GM19240 (cell line): ENCODE results near the gene MCOLN1.

Experiments used
- DNase-seq: peaks from one replicate; pipeline ENCODE4 v3.0.0; 2011; ENCODE audit warnings: low spot score; ENCODE audit not compliant: insufficient read length

Gene MCOLN1

DNA sequence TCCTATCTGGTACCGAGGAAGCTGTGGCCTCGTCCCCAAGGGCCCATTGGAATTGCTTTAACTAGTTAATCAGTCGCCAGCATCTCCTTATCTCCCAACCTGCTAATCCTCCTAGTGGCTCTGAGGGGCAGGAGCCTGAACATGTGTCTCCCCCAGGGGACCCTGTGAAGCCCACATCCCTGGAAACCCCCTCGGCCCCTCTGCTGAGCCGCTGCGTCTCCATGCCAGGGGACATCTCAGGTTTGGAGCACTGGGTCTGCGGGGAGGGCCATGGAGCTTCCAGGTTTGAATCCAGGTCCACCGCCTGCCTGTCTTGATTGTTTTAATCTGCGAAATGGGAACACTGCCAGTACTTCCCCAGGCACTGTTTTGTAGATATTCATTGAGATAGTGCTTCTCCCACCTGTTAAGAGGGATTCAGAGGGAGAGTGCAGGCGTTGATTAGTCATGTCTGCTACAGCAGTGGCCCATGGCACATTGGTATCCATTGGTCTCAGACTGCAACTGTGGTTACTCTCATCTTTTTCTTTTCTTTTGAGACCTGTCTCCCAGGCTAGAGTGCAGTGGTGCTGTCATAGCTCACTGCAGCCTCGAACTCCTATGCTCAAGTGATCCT lies 19.5 kb downstream of the MCOLN1 start:
- no peak for DNase-seq

DNA sequence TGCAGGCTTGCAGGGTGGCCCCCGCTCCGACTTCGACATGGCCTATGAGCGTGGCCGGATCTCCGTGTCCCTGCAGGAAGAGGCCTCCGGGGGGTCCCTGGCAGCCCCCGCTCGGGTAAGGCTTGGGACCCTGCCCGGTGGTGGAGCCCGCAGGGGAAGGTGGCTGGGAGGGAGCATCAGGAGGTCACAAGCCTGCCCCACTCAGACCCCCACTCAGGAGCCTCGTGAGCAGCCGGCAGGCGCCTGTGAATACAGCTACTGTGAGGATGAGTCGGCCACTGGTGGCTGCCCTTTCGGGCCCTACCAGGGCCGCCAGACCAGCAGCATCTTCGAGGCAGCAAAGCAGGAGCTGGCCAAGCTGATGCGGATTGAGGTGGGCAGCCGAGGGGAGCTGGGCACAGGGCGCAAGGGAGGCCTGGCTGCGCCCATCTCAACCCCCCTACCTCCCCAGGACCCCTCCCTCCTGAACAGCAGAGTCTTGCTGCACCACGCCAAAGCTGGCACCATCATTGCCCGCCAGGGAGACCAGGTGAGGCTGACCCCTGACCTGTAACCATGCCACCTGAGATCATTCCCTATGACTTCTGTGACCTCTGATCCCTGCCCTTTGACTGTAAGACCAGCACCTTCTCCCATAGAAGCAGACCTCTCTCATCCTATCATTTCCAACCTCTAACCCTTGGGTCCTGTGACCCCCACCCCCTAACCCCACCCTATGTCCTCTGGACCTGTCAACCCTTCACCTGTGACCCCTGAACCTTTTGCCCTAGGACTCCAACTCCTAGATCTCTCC lies 20.3 kb downstream of the MCOLN1 start:
- DNase-seq, result no peak

DNA sequence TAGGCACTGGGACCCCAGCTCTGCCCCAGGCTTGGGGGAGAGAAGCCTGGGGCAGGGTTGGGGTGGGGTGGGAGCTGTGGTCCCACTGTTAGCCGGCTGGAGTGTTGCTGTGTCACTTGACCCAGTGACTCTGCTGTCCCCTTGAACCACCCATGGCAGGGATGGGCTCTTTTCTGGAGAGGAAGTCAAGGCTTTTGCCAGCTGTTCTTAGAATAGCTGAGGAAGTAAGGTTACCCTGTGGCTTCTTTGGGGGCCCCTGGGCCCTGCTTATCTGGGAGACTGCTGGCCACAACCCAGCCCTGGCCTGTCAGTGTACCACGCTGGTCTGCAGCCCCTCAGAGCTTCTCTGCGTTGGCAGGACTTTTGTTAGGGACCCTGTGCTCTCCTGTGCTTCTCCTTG lies 22.2 kb downstream of the MCOLN1 start:
- DNase-seq, result no peak

DNA sequence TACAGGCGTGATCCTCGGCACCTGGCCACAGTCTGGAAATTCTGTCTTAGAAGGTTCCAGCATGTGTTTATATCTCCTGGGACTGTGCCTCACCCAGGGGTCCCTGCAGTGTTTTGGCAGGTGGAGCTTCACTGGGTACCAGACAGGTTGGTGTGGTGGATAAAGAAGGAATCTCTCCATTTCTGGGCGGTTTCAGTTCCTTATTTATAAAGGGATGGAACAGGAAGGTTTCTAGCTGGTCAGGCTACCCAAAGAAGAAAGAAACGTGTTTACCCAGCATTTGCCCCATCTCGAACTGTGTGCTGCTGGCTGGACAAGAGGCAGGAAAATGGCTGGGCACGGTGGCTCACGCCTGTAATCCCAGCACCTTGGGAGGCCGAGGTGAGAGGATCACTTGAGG lies 22.9 kb downstream of the MCOLN1 start:
- DNase-seq, result no peak

DNA sequence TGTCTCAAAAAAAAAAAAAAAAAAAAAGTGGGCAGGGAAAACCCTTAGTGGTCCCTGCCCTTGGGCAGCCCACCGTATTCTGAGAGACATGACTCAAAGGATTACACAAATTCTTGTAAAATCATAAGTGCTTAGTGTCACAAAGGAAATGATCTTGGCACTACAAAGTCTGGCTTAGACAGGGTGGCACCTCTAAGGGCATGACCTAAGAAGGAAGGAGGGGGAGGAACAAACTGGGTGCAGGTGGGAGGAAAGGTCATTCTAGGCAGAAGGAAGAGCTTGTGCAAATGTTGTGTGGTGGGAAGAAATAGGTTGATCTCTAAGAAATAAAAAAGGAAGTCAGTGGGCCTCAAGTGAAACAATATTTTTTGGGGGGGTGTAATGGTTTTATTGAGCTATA lies 23.5 kb downstream of the MCOLN1 start:
- no peak for DNase-seq

DNA sequence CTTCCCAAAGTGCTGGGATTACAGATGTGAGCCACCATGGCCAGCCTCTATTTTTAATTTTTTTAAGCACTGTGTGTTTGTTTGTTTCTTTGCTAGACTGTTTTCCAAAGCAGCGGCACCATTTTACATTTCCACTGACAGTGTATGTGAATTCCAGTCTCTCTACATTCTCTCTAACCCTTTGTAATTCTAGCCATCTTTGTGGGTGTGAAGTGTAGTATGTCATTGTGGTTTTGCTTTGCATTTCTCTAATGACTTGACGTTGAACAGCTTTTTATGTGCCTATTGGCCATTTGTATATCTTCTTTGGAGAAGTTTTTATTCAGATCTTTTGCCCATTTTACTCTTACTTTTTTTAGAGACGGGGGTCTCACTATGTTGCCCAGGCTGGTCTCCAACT lies 24.7 kb downstream of the MCOLN1 start:
- DNase-seq, result no peak

DNA sequence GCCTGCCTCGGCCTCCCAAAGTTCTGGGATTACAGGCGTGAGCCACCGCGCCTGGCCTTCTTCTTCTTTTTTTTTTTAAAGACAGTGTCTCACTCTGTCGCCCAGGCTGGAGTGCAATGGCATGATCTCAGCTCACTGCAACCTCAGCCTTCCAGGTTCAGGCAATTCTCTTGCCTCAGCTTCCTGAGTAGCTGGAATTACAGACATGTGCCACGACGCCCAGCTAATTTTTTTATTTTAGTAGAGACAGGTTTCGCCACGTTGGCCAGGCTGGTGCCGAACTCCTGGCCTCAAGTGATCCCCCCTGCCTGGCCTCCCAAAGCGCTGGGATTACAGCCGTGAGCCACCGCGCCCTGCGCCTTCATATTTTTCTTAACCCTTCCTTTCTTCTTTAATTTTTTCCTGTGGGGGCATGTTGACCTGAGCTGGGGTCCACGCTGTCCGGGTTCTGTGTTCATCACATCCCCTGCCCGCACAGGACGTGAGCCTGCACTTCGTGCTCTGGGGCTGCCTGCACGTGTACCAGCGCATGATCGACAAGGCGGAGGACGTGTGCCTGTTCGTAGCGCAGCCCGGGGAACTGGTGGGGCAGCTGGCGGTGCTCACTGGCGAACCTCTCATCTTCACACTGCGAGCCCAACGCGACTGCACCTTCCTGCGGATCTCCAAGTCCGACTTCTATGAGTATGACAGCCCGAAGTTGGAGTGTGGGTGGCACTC lies 27.2 kb downstream of the MCOLN1 start:
- DNase-seq, result no peak

DNA sequence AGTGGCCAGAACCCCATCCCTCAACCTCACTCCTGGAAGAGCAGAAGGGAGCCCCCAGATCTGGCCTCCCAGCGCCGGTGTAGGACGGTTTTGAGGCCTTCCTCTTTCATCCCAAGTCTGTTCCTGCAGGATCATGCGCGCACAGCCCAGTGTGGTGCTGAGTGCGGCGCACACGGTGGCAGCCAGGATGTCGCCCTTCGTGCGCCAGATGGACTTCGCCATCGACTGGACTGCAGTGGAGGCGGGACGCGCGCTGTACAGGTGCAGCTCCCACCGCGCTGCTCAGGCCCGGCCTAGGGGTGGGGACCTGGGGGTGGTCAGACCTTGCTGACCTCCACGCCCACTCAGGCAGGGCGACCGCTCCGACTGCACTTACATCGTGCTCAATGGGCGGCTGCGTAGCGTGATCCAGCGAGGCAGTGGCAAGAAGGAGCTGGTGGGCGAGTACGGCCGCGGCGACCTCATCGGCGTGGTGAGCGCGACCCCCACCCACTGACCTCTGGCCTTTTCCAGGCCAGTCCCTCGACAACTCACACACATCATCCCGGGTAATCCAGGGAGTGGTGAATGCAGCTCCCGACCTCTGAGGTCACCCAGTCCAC lies 27.8 kb downstream of the MCOLN1 start:
- DNase-seq, result no peak

DNA sequence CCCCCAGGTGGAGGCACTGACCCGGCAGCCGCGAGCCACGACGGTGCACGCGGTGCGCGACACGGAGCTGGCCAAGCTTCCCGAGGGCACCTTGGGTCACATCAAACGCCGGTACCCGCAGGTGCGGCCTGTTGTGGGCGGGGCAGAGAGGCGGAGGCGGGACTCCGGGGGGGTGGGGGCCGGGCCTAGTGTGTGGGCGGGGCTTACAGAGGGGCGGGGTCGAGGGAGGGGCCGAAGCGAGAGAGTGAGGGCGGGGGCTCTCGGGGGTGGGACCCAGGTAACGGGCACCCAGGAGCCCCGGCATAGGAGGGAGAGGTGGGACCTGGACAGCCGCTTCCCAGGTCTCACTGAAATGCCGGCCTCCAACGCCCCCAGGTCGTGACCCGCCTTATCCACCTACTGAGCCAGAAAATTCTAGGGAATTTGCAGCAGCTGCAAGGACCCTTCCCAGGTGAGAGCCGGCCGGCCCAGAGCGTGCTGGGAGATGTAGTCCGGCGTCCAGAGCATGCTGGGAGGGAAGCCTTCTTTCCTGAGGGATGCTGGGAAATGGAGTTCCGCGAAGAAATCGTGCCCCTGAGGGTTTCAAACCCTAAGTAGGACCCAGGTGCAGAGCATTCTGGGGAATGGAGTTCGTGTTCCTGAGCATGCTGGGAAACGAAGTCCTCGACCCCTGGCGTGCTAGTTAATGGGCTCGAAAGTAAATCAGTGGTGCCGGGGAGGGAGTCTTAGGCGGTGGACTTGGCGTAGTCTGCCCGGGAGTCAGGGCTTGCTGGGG lies 28.8 kb downstream of the MCOLN1 start:
- peak; percentile 80 for DNase-seq

DNA sequence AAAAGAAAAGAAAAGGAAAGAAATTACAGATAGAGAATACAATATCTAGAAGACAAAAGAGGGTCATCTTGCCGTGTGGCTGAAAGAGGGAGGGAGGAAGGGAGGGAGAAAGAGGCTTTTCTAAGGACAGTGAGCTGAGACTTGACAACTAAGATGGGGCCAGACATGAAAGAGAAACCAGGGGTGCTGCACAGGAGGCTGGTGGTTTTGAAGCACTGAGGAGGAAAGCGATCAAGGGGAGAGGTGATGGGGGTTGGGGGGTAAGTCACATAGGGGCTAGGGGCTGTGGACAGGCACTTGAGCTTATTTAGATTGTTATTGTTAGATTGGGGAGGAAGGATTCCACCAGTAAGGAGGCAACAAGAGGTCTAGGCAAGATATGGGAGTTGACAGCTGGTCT lies 30.4 kb downstream of the MCOLN1 start:
- DNase-seq, result peak; percentile 56

DNA sequence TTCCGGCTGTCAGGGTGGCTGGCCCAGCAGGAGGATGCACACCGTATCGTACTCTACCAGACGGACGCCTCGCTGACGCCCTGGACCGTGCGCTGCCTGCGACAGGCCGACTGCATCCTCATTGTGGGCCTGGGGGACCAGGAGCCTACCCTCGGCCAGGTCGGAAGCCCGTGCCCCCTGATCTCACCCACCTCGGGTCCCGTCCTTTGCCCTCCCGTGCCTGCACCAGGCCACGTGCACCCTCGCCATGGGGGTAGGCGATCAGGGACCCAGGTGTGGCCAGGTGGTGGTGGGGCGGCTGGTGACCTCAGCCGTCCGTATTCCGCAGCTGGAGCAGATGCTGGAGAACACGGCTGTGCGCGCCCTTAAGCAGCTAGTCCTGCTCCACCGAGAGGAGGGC lies 32.1 kb downstream of the MCOLN1 start:
- no peak for DNase-seq

DNA sequence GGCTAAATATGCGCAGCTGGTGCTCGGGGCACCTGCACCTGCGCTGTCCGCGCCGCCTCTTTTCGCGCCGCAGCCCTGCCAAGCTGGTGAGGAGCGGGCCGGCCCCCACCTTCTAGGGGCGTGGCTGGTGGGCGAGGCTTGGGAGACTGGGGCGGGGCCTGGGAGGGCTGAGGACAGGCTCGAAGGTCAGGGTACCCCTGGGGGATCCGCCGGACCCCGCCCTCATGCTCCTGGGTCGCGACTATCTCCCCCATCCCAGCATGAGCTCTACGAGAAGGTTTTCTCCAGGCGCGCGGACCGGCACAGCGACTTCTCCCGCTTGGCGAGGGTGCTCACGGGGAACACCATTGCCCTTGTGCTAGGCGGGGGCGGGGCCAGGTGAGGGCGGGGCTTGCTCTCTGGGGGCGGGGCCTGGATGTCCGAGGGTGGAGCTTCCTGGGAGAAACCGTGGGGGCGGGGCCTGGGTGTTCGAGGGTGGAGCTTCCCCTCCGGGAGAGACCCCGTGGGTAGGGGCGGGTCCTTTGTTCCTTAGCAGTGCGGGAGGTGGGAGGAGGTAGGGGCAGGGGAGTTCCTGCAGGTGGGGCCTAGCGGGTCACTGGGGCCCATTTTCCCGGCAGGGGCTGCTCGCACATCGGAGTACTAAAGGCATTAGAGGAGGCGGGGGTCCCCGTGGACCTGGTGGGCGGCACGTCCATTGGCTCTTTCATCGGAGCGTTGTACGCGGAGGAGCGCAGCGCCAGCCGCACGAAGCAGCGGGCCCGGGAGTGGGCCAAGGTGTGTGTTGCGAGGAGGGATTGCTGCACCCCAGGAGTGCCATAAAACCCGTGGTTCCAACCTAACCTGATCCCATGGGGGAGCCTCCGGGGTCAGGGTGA lies 32.8 kb downstream of the MCOLN1 start:
- no peak for DNase-seq

DNA sequence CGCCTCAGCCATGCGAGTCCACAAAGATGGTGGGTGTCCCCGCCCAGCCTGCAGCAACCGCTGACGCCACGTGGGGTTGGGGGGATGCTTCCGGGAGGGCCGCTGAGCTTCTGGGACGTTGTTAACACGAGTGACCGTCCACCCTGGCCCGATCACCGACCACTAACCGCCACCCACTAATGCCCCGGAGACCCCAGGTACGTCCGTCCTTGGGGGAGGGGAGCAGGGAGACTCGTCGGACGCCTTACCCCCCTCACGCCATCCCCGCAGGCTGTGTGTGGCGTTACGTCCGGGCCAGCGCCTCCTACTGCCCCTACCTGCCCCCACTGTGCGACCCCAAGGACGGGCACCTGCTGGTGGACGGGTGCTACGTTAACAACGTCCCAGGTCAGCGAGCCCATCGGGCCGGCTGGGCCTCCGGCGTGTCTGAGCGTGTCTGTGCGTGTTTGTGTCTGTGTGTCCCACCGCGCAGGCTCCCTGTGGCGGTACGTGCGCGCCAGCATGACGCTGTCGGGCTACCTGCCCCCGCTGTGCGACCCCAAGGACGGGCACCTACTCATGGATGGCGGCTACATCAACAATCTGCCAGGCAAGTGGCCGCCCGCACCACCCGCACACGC lies 34.4 kb downstream of the MCOLN1 start:
- no peak for DNase-seq

DNA sequence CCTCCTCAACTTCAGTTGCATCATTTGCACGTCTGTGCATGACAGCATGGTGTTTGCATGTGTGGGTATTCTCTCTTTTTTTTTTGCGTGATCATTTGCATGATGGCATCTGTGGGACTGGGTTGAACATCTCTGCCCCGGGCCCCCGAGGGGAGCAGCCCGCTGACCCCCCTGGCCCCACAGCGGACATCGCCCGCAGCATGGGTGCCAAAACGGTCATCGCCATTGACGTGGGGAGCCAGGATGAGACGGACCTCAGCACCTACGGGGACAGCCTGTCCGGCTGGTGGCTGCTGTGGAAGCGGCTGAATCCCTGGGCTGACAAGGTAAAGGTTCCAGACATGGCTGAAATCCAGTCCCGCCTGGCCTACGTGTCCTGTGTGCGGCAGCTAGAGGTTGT lies 36.2 kb downstream of the MCOLN1 start:
- no peak for DNase-seq

DNA sequence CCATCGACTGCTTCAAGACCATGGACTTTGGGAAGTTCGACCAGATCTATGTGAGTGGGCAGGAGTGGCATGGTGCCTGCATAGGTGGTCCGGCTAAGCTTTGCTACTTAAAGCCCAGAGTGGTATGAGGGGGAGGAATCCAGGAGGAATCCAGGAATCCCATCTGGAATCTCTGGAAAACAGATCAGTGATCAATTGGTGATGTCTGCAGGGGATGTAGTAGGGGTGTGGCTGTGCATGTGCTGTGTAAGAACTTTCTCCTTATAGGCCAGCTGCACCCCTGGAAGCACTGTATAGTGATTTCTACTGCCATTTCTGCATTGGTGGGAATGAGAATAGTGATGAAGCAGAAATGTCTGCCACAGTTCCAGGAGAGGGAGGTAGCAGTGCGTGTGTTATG lies 36.7 kb downstream of the MCOLN1 start:
- DNase-seq, result no peak

DNA sequence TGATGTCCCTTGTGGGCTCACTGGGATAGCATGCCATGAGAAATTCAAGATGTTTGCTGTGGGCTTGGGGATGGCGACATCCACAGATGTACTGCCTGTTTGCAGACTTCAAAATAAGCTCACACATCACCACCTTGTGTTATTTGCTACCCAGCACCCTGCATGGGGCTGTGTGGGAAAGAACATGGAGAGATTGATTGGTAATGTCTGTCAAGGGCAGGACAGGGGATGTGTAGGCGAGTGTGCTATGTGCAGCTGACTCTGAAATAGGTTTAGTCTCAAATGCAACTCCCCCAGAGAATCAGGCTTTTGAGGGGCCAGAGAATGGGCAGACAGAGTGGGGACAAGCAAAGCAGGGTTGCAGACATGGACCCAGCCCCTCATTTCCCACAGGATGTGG lies 37.8 kb downstream of the MCOLN1 start:
- DNase-seq, result no peak

DNA sequence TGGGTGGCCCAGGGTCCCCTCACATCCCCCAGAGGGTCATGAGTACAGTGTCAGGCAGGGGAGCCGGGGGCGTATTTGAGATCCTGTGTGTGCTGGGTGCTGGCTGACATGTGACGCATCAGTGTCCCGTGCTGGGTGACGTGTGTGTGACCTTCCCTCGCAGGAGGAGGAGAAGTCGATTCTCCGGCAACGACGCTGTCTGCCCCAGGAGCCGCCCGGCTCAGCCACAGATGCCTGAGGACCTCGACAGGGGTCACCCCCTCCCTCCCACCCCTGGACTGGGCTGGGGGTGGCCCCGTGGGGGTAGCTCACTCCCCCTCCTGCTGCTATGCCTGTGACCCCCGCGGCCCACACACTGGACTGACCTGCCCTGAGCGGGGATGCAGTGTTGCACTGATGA lies 38.9 kb downstream of the MCOLN1 start:
- DNase-seq, result no peak

DNA sequence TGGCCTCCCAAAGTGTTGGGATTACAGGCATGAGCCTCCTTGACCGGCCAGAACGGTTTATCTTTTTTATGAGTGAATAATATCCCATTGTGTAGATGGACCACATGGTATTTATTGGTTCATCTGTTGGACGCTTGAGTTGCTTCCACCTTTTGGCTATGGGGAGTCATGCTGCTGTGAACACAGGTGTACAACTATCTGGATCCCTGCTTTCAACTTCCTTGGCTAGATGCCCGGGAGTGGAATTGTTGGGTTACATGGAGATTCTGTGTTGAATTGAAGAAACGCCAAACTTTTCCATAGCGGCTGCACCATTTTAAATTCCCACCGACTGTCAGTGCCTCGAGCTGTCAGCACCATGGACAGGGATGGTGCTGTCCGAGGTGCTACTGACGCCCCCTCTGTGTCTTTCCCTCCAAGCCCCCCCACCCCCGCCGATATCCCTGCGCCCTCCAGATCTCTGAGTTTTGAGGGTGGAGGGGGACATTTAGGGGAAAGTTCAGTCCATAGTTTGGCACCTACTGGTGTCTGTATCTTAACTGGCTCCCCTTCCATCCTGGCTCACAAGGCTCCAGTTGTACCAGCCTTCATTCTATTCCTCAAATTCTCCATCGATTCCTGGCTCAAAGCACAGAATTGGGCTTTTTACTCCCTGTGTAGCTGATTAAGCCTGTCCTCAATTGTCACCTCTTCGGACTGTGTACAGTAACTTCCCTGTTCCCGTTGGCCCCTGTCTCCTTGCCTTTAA lies 40.4 kb downstream of the MCOLN1 start:
- DNase-seq, result no peak

DNA sequence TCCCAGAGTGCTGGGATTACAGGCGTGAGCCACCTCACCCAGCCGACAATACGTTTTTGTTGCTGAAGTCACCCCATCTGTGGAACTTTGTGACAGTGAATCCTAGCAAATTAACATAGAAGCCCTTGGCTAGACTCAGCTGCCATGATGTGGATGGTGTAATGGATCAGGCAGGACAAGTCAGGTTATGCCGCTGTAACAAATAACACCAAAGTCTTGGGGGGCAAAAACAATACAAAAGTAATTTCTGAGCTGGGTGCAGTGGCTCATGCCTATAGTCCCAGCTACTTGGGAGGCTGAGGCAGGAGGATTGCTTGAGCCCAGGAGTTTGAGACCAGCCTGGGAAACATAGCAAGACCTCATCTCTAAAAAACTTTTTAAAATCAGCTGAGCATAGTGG lies 42.4 kb downstream of the MCOLN1 start:
- DNase-seq, result no peak
